SK-N-SH (cell line): ENCODE results near the gene F2RL3. TPM values are rescaled to one million over a fixed set of nuclear protein-coding genes. Genes with fewer than 3 reads are reported as not detected.

Experiments
- CTCF ChIA-PET: fragments of 300-600, 350-600 bp; formaldehyde crosslinking; extraction: SDS; loops from one replicate; lab custom pipeline; 2021; lab: Yijun Ruan, JAX
- POLR2A ChIA-PET: fragments of 350-600 bp; sonication (Branson Sonifier 250); formaldehyde crosslinking; extraction: SDS; loops from one replicate; lab custom pipeline; 2020; ENCODE audit warnings: antibody characterized with exemption, inconsistent platforms; lab: Yijun Ruan, JAX
- DNase-seq: peaks from one replicate; pipeline ENCODE4 v3.0.0; 2012
- H2AFZ ChIP-seq: fragments of 200-600 bp; sonication (generic); 2 replicates; pipeline ENCODE4 v1.8.1; 2016; ENCODE audit warnings: antibody characterized with exemption, mild to moderate bottlenecking, low read depth
- H3F3A ChIP-seq: fragments of 200-600 bp; sonication (generic); replicated peaks from 2 replicates; pipeline ENCODE3; 2016; ENCODE audit warnings: antibody characterized with exemption, mild to moderate bottlenecking; ENCODE audit not compliant: insufficient read depth
- H3K27ac ChIP-seq, 2 experiments: fragments of 200-500 bp in 1 of 2; fragments of 200-600 bp in 1 of 2; sonication (Bioruptor generic) in 1 of 2; sonication (generic), shearing (Covaris generic) in 1 of 2; 2 replicates each; pipeline versions ENCODE4 v1.5.1 to v1.6.1; 2014 to 2016; ENCODE audit warnings: low read depth in 2 of 2, inconsistent platforms in 1 of 2, low read length in 1 of 2, mild to moderate bottlenecking in 1 of 2, mixed read lengths in 1 of 2
- H3K27me3 ChIP-seq: fragments of 200-600 bp; sonication (generic), shearing (Covaris generic); 2 replicates; pipeline ENCODE4 v1.6.1; 2016; ENCODE audit warnings: mixed run types; ENCODE audit not compliant: insufficient read depth
- H3K36me3 ChIP-seq, 2 experiments: fragments of 200-500 bp in 1 of 2; fragments of 200-600 bp in 1 of 2; sonication (Bioruptor generic) in 1 of 2; sonication (generic) in 1 of 2; replicated peaks in 1 of 2; 2 replicates each; pipeline versions ENCODE3 to v1.5.1; 2014 to 2016; ENCODE audit warnings: low read length in 1 of 2, mild to moderate bottlenecking in 1 of 2; ENCODE audit not compliant: insufficient read depth in 2 of 2, control insufficient read depth in 1 of 2
- H3K4me1 ChIP-seq, 2 experiments: fragments of 200-500 bp in 1 of 2; fragments of 200-600 bp in 1 of 2; sonication (Bioruptor generic) in 1 of 2; sonication (generic), shearing (Covaris generic) in 1 of 2; 2 replicates each; pipeline versions ENCODE4 v1.5.1 to v1.6.1; 2014 to 2016; ENCODE audit warnings: low read depth in 1 of 2, low read length in 1 of 2, mixed run types in 1 of 2; ENCODE audit not compliant: insufficient read depth in 2 of 2, control insufficient read depth in 1 of 2
- H3K4me2 ChIP-seq: fragments of 200-600 bp; sonication (generic), shearing (Covaris generic); 2 replicates; pipeline ENCODE4 v1.6.1; 2017; ENCODE audit warnings: mixed run types
- H3K4me3 ChIP-seq, 2 experiments: fragments of 200-500 bp in 1 of 2; fragments of 200-600 bp in 1 of 2; sonication (Bioruptor generic) in 1 of 2; sonication (generic), shearing (Covaris generic) in 1 of 2; 2 replicates each; pipeline versions ENCODE4 v1.5.1 to v1.8.1; 2014 to 2016; ENCODE audit warnings: low read depth in 2 of 2, inconsistent platforms in 1 of 2, low read length in 1 of 2, mild to moderate bottlenecking in 1 of 2, mixed read lengths in 1 of 2, moderate library complexity in 1 of 2
- H3K79me2 ChIP-seq: fragments of 200-600 bp; sonication (generic); 2 replicates; pipeline ENCODE4 v1.8.1; 2017; ENCODE audit warnings: mild to moderate bottlenecking; ENCODE audit not compliant: insufficient read depth
- H3K9ac ChIP-seq: fragments of 200-600 bp; sonication (generic); 2 replicates; pipeline ENCODE4 v1.6.1; 2017; ENCODE audit warnings: mixed run types
- H3K9me2 ChIP-seq: fragments of 200-600 bp; sonication (generic); 2 replicates; pipeline ENCODE4 v1.6.1; 2017; ENCODE audit warnings: mixed run types
- H3K9me3 ChIP-seq: fragments of 200-600 bp; sonication (generic); 2 replicates; pipeline ENCODE4 v1.6.1; 2017; ENCODE audit warnings: mixed run types, mild to moderate bottlenecking, moderate library complexity
- H4K20me1 ChIP-seq: fragments of 200-600 bp; sonication (generic); 2 replicates; pipeline ENCODE4 v1.6.1; 2017; ENCODE audit warnings: mild to moderate bottlenecking, mixed run types; ENCODE audit not compliant: insufficient read depth
- ELF1 ChIP-seq: IDR thresholded peaks from 2 replicates; pipeline ENCODE4 v1.4.0; 2012
- EP300 ChIP-seq, 2 experiments: IDR thresholded peaks; 2 replicates each; pipeline versions ENCODE4 v1.4.0 to v1.6.1; 2012; ENCODE audit warnings: borderline replicate concordance in 1 of 2, low read depth in 1 of 2, low read length in 1 of 2
- EZH2phosphoT487 ChIP-seq: fragments of 200-600 bp; sonication (generic); IDR thresholded peaks from 2 replicates; pipeline ENCODE4 v1.6.1; 2017; ENCODE audit warnings: low read depth, mixed run types, mild to moderate bottlenecking, antibody characterized with exemption, moderate library complexity, borderline replicate concordance
- FOXM1 ChIP-seq: IDR thresholded peaks from 2 replicates; pipeline ENCODE4 v1.4.0; 2012; ENCODE audit warnings: low read depth, mild to moderate bottlenecking
- GABPA ChIP-seq: IDR thresholded peaks from 2 replicates; pipeline ENCODE4 v1.4.0; 2012; ENCODE audit warnings: low read depth, mild to moderate bottlenecking
- GATA2 ChIP-seq: sonication (generic); formaldehyde crosslinking; IDR thresholded peaks from 2 replicates; pipeline ENCODE4 v1.5.0; 2020; ENCODE audit warnings: mild to moderate bottlenecking, missing genetic modification reagents
- JUND ChIP-seq: IDR thresholded peaks from 2 replicates; pipeline ENCODE4 v1.4.0; 2012
- NFIC ChIP-seq: IDR thresholded peaks from 2 replicates; pipeline ENCODE4 v1.4.0; 2012; ENCODE audit warnings: borderline replicate concordance
- NRF1 ChIP-seq: IDR thresholded peaks from 2 replicates; pipeline ENCODE4 v1.6.1; 2012; ENCODE audit warnings: low read depth, mild to moderate bottlenecking, low read length
- POLR2AphosphoS5 ChIP-seq: IDR thresholded peaks from 2 replicates; pipeline ENCODE4 v1.6.1; 2012; ENCODE audit warnings: low read depth, low read length
- RAD21 ChIP-seq: IDR thresholded peaks from 2 replicates; pipeline ENCODE4 v1.6.1; 2012; ENCODE audit warnings: mild to moderate bottlenecking, low read length
- RFX5 ChIP-seq: IDR thresholded peaks from 2 replicates; pipeline ENCODE4 v1.6.1; 2012; ENCODE audit warnings: mild to moderate bottlenecking, improper control_type of control experiment, low read length
- SIN3A ChIP-seq: IDR thresholded peaks from 2 replicates; pipeline ENCODE4 v1.6.1; 2012; ENCODE audit warnings: low read depth, mild to moderate bottlenecking, low read length, moderate library complexity, borderline replicate concordance
- SMC3 ChIP-seq: IDR thresholded peaks from 2 replicates; pipeline ENCODE4 v1.6.1; 2012; ENCODE audit warnings: low read depth, low read length, improper control_type of control experiment
- TAF1 ChIP-seq: IDR thresholded peaks from 2 replicates; pipeline ENCODE4 v1.6.1; 2012; ENCODE audit warnings: low read depth, mild to moderate bottlenecking, low read length, moderate library complexity, borderline replicate concordance
- TEAD4 ChIP-seq: IDR thresholded peaks from 2 replicates; pipeline ENCODE4 v1.4.0; 2012; ENCODE audit warnings: mild to moderate bottlenecking, borderline replicate concordance; ENCODE audit not compliant: insufficient read depth
- WGBS: methylation state at CpG from one replicate; pipeline ENCODE4 v1.1.6; 2017; ENCODE audit warnings: low lambda C conversion rate; 5-methylcytosine and 5-hydroxymethylcytosine counted together
- polyA plus RNA-seq, 3 experiments: library from polyadenylated mRNA; depleted of rRNA; stranded (reverse); fragments of >200 nt; gene quantifications; 2 replicates each; pipeline ENCODE4 v1.2.3, GENCODE V29; 2012
- TF ChIP-seq, protein P1 (sequence below): fragments of 200-600 bp; sonication (generic); IDR thresholded peaks from 2 replicates; pipeline ENCODE4 v1.6.1; 2017; ENCODE audit warnings: antibody characterized with exemption, mild to moderate bottlenecking, moderate library complexity
- TF ChIP-seq, protein P2 (sequence below): IDR thresholded peaks from 2 replicates; pipeline ENCODE4; 2012
- TF ChIP-seq, protein P3 (sequence below): IDR thresholded peaks from 2 replicates; pipeline ENCODE4 v1.4.0; 2012; ENCODE audit warnings: low read depth
- TF ChIP-seq, protein P4 (sequence below): IDR thresholded peaks from 2 replicates; pipeline ENCODE4 v1.4.0; 2012; ENCODE audit warnings: low read depth, borderline replicate concordance

Gene F2RL3
- polyA plus RNA-seq, 1 of the 3 experiments (the other 2 are of a cell fraction) = not detected

DNA sequence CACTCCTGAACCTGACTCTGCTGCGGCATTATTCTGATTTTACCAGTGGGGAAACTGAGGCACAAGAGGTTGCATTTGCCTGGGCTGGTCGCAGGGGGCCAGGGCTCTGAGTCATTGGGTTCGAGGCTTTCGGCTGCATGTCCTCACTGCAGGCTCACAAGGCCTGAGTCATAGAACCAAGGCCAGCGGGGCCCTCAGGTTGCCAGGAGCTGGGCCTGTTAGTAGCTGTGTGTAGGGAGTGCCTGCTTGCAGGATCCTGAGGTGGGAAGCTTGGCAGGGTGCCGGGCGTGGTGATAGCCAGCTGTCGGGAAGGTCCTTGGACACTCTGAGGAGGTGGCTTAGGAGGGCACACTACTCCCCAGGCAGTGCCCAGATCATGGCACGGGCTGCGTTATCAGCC is 21.6 kb upstream of the F2RL3 start:
- no peak for DNase-seq
- TF ChIP-seq, protein P1, sequence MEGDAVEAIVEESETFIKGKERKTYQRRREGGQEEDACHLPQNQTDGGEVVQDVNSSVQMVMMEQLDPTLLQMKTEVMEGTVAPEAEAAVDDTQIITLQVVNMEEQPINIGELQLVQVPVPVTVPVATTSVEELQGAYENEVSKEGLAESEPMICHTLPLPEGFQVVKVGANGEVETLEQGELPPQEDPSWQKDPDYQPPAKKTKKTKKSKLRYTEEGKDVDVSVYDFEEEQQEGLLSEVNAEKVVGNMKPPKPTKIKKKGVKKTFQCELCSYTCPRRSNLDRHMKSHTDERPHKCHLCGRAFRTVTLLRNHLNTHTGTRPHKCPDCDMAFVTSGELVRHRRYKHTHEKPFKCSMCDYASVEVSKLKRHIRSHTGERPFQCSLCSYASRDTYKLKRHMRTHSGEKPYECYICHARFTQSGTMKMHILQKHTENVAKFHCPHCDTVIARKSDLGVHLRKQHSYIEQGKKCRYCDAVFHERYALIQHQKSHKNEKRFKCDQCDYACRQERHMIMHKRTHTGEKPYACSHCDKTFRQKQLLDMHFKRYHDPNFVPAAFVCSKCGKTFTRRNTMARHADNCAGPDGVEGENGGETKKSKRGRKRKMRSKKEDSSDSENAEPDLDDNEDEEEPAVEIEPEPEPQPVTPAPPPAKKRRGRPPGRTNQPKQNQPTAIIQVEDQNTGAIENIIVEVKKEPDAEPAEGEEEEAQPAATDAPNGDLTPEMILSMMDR = no peak
- no peak for TF ChIP-seq NFIC
- TF ChIP-seq POLR2AphosphoS5 = no peak
- TF ChIP-seq, protein P2, sequence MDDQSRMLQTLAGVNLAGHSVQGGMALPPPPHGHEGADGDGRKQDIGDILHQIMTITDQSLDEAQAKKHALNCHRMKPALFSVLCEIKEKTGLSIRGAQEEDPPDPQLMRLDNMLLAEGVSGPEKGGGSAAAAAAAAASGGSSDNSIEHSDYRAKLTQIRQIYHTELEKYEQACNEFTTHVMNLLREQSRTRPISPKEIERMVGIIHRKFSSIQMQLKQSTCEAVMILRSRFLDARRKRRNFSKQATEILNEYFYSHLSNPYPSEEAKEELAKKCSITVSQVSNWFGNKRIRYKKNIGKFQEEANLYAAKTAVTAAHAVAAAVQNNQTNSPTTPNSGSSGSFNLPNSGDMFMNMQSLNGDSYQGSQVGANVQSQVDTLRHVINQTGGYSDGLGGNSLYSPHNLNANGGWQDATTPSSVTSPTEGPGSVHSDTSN = no peak
- TF ChIP-seq EZH2phosphoT487 = no peak
- TF ChIP-seq GATA2 (CRISPR knock-in tag) = no peak
- no peak for TF ChIP-seq EP300 (IDR thresholded peaks at IDR 0.05; ENCODE audit: borderline replicate concordance in 1 of 2, low read depth in 1 of 2, low read length in 1 of 2)
- TF ChIP-seq, protein P3, sequence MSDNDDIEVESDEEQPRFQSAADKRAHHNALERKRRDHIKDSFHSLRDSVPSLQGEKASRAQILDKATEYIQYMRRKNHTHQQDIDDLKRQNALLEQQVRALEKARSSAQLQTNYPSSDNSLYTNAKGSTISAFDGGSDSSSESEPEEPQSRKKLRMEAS = no peak
- no peak for TF ChIP-seq TEAD4
- TF ChIP-seq GABPA = no peak
- no peak for TF ChIP-seq SIN3A
- TF ChIP-seq ELF1 = no peak
- no peak for TF ChIP-seq NRF1
- TF ChIP-seq RFX5 = no peak
- TF ChIP-seq JUND = no peak
- TF ChIP-seq, protein P4, sequence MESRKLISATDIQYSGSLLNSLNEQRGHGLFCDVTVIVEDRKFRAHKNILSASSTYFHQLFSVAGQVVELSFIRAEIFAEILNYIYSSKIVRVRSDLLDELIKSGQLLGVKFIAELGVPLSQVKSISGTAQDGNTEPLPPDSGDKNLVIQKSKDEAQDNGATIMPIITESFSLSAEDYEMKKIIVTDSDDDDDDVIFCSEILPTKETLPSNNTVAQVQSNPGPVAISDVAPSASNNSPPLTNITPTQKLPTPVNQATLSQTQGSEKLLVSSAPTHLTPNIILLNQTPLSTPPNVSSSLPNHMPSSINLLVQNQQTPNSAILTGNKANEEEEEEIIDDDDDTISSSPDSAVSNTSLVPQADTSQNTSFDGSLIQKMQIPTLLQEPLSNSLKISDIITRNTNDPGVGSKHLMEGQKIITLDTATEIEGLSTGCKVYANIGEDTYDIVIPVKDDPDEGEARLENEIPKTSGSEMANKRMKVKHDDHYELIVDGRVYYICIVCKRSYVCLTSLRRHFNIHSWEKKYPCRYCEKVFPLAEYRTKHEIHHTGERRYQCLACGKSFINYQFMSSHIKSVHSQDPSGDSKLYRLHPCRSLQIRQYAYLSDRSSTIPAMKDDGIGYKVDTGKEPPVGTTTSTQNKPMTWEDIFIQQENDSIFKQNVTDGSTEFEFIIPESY = no peak
- no peak for TF ChIP-seq SMC3
- no peak for TF ChIP-seq FOXM1
- no peak for TF ChIP-seq TAF1
- no peak for TF ChIP-seq RAD21
- no peak overlapping the region for H3K4me2 ChIP-seq
- no peak overlapping the region for H2AFZ ChIP-seq
- no peak overlapping the region for H3K4me3 ChIP-seq
- no peaks in the 10 kb centered on the region for H3K9me2 ChIP-seq
- CTCF ChIA-PET = no interaction called here
- no peak overlapping the region for H3K9ac ChIP-seq
- H3K27ac ChIP-seq = no peak overlapping the region
- peaks cover 25 to 61% of the 10 kb centered on the region in 2 experiments for H3K36me3 ChIP-seq
- no peaks in the 10 kb centered on the region for H3K27me3 ChIP-seq
- H3F3A ChIP-seq = no peaks in the 10 kb centered on the region
- POLR2A ChIA-PET = no interaction called here
- H4K20me1 ChIP-seq = no peaks in the 10 kb centered on the region
- no peaks in the 10 kb centered on the region for H3K79me2 ChIP-seq
- no peaks in the 10 kb centered on the region for H3K9me3 ChIP-seq
- WGBS = 96% methylated on average over 3 of the region's 10 CpGs
- no peaks in the 10 kb centered on the region for H3K4me1 ChIP-seq
